PC-3 (cell line): Measurements from ENCODE around the gene NAV2. TPM values are rescaled to one million over a fixed set of nuclear protein-coding genes. Genes with fewer than 3 reads are reported as not detected.

ENCODE experiments used
- ATAC-seq: fragments of 200-7000 bp; cut with Tn5 transposase; 2 replicates; pipeline ENCODE4 v1.9.1; 2020; ENCODE audit warnings: mild to moderate bottlenecking, moderate library complexity
- BruUV-seq: library from RNA; stranded (reverse); fragments of 400-500 nt; replicated peaks from 2 replicates; lab custom pipeline; 2021; lab: Mats Ljungman, UMichigan
- CTCF ChIA-PET: fragments of 300-600 bp; sonication (Branson Sonifier 250); formaldehyde crosslinking; loops from one replicate; lab custom pipeline; 2022; ENCODE audit warnings: antibody characterized with exemption; lab: Charles Lee
- POLR2A ChIA-PET: fragments of 300-600 bp; sonication (Branson Sonifier 250); formaldehyde crosslinking; loops from one replicate; lab custom pipeline; 2022; ENCODE audit warnings: antibody characterized with exemption; ENCODE audit not compliant: unreplicated experiment; lab: Charles Lee
- DNase-seq: peaks from one replicate; pipeline ENCODE4 v3.0.0-alpha.2; 2015
- H2AFZ ChIP-seq: fragments of 300-600 bp; sonication (generic); 2 replicates; pipeline ENCODE4 v1.6.0; 2016; ENCODE audit warnings: antibody characterized with exemption, low read length
- H3F3A ChIP-seq: fragments of 300-600 bp; sonication (generic); one replicate; pipeline ENCODE4 v1.6.0; 2017; ENCODE audit warnings: antibody characterized with exemption, low read length, control low read depth, mild to moderate bottlenecking; ENCODE audit not compliant: unreplicated experiment
- H3K27ac ChIP-seq: fragments of 300-600 bp; sonication (generic); 2 replicates; pipeline ENCODE4 v1.5.1; 2016; ENCODE audit warnings: mild to moderate bottlenecking, low read length
- H3K27me3 ChIP-seq: fragments of 300-600 bp; sonication (generic); 2 replicates; pipeline ENCODE4 v1.6.1; 2016; ENCODE audit warnings: low read length, mixed read lengths
- H3K36me3 ChIP-seq: fragments of 300-600 bp; sonication (generic); 2 replicates; pipeline ENCODE4 v1.6.1; 2016; ENCODE audit warnings: low read depth, mixed run types, low read length, mixed read lengths
- H3K4me1 ChIP-seq: fragments of 300-600 bp; sonication (generic); 2 replicates; pipeline ENCODE4 v1.5.1; 2016; ENCODE audit warnings: low read length; ENCODE audit not compliant: insufficient read depth
- H3K4me2 ChIP-seq: fragments of 300-600 bp; sonication (generic); 2 replicates; pipeline ENCODE4 v1.6.0; 2016; ENCODE audit warnings: low read length
- H3K4me3 ChIP-seq: fragments of 300-600 bp; sonication (generic); 2 replicates; pipeline ENCODE4 v1.5.1; 2016; ENCODE audit warnings: mild to moderate bottlenecking, low read length, mixed read lengths
- H3K79me2 ChIP-seq: fragments of 300-600 bp; sonication (generic); 2 replicates; pipeline ENCODE4 v1.6.1; 2017; ENCODE audit warnings: low read length, mixed read lengths
- H3K9ac ChIP-seq: fragments of 300-600 bp; sonication (generic); 2 replicates; pipeline ENCODE4 v1.6.0; 2016; ENCODE audit warnings: mild to moderate bottlenecking, low read length
- H3K9me2 ChIP-seq: fragments of 300-600 bp; sonication (generic); replicated peaks from 2 replicates; pipeline ENCODE4 v1.6.1; 2016; ENCODE audit warnings: mixed run types, low read length, mixed read lengths
- H3K9me3 ChIP-seq: fragments of 300-600 bp; sonication (generic); 2 replicates; pipeline ENCODE4 v1.6.1; 2016; ENCODE audit warnings: low read length, mixed read lengths
- H4K20me1 ChIP-seq: fragments of 300-600 bp; sonication (generic); 2 replicates; pipeline ENCODE4 v1.6.1; 2016; ENCODE audit warnings: low read length, mixed read lengths
- CTCF ChIP-seq: fragments of 300-600 bp; sonication (generic); conservative IDR thresholded peaks from 2 replicates; pipeline ENCODE4 v1.5.1; 2017; ENCODE audit warnings: antibody characterized with exemption, low read depth, mild to moderate bottlenecking, low read length
- EZH2 ChIP-seq: fragments of 300-600 bp; sonication (generic); IDR thresholded peaks from one replicate; pipeline ENCODE4 v1.6.1; 2017; ENCODE audit warnings: antibody characterized with exemption, mild to moderate bottlenecking, low read length; ENCODE audit not compliant: unreplicated experiment
- EZH2phosphoT487 ChIP-seq: fragments of 300-600 bp; sonication (generic); IDR thresholded peaks from 2 replicates; pipeline ENCODE4 v1.6.1; 2018; ENCODE audit warnings: mild to moderate bottlenecking, antibody characterized with exemption, low read length, borderline replicate concordance
- intact Hi-C: fragments of 100-400 bp; cut with micrococcal nuclease; formaldehyde crosslinking; loops from 2 replicates; pipeline ENCODE4 v1.9.0; 2023
- total RNA-seq: library from RNA; depleted of rRNA; stranded (reverse); fragments of >200 nt; gene quantifications from 2 replicates; pipeline ENCODE4 v1.2.3, GENCODE V29; 2014

NAV2 gene
- total RNA-seq, 1 experiment from 2014 or later: 10.4 TPM

- POLR2A ChIA-PET: no interaction called here
Measured at GRCh38 chr11:19973136-19973635, 260.5 kb downstream of the NAV2 start.

GRCh38 chr11:19974886-19975285 is 262.2 kb downstream of the NAV2 start:
- CTCF ChIA-PET: no interaction called here
- TF ChIP-seq EZH2 (no peak), CTCF (no peak), EZH2phosphoT487 (no peak)
- BruUV-seq: no TSS peak

More at GRCh38 chr11:19973136-19973635, 260.5 kb downstream of the NAV2 start:
- Histone ChIP-seq H3K36me3 (no peaks in the 10 kb centered on the region), H3K27ac (no peak overlapping the region), H3K9ac (no peak overlapping the region), H3K4me2 (no peak overlapping the region), H3K9me3 (no peaks in the 10 kb centered on the region), H3K9me2 (no peaks in the 10 kb centered on the region), H3K4me1 (peaks cover 1% of the 10 kb centered on the region), H2AFZ (no peak overlapping the region), H3K27me3 (no peaks in the 10 kb centered on the region), H3K79me2 (no peaks in the 10 kb centered on the region), H3F3A (no peaks in the 10 kb centered on the region), H3K4me3 (no peak overlapping the region), H4K20me1 (no peaks in the 10 kb centered on the region)
- no peak for ATAC-seq
- BruUV-seq: no TSS peak
- CTCF ChIA-PET: no interaction called here
- TF ChIP-seq CTCF (no peak), EZH2 (no peak), EZH2phosphoT487 (no peak)
- no peak for DNase-seq
- intact Hi-C loops: no loop called here

GRCh38 chr11:19975414-19975990 is 262.9 kb downstream of the NAV2 start:
- H3K79me2 ChIP-seq: no peaks in the 10 kb centered on the region
- H4K20me1 ChIP-seq: no peaks in the 10 kb centered on the region
- no peak overlapping the region for H3K9ac ChIP-seq
- intact Hi-C loops: no loop called here
- no peak overlapping the region for H3K27ac ChIP-seq
- POLR2A ChIA-PET: no interaction called here
- no peak for DNase-seq
- CTCF ChIA-PET: no interaction called here
- no peaks in the 10 kb centered on the region for H3K27me3 ChIP-seq
- no TSS peak for BruUV-seq
- TF ChIP-seq EZH2phosphoT487 (no peak), EZH2 (no peak)
- H3K9me2 ChIP-seq: no peaks in the 10 kb centered on the region
- H3F3A ChIP-seq: no peaks in the 10 kb centered on the region
- no peak for ATAC-seq
- H3K4me3 ChIP-seq: no peak overlapping the region
- H3K4me1 ChIP-seq: peaks cover 18% of the 10 kb centered on the region
- no peak overlapping the region for H2AFZ ChIP-seq
- no peaks in the 10 kb centered on the region for H3K9me3 ChIP-seq
- H3K36me3 ChIP-seq: no peaks in the 10 kb centered on the region
- no peak overlapping the region for H3K4me2 ChIP-seq

More at GRCh38 chr11:19974886-19975285, 262.2 kb downstream of the NAV2 start:
- peaks cover 18% of the 10 kb centered on the region for H3K4me1 ChIP-seq
- intact Hi-C loops: no loop called here
- H3K27ac ChIP-seq: no peak overlapping the region
- no peak overlapping the region for H3K9ac ChIP-seq
- DNase-seq (no peak), ATAC-seq (no peak)
- H3K9me2 ChIP-seq: no peaks in the 10 kb centered on the region
- H3K4me2 ChIP-seq: no peak overlapping the region
- POLR2A ChIA-PET: no interaction called here
- no peaks in the 10 kb centered on the region for H4K20me1 ChIP-seq
- no peaks in the 10 kb centered on the region for H3K79me2 ChIP-seq
- no peaks in the 10 kb centered on the region for H3K27me3 ChIP-seq
- no peak overlapping the region for H2AFZ ChIP-seq
- no peaks in the 10 kb centered on the region for H3K36me3 ChIP-seq
- H3K4me3 ChIP-seq: no peak overlapping the region
- no peaks in the 10 kb centered on the region for H3K9me3 ChIP-seq
- no peaks in the 10 kb centered on the region for H3F3A ChIP-seq
